Measurements from ENCODE around the gene TGOLN2. TPM values are rescaled to one million over a fixed set of nuclear protein-coding genes. Genes with fewer than 3 reads are reported as not detected.
A peak's percentile ranks its signal among the peaks of the same experiment; 100 is the strongest.

The TGOLN2 gene
- polyA plus RNA-seq, 4 donors, result 18.6 to 160 (median 43.2) TPM

GRCh38 chr2:85309699-85310321 lies 18.0 kb downstream of the TGOLN2 start:
- H3K9me3 ChIP-seq (ENCODE audit: control insufficient read depth in 2 of 2, insufficient read depth in 1 of 2, low read depth in 1 of 2, low read length in 1 of 2), result no peaks in the 10 kb centered on the region
- H3K4me1 ChIP-seq (ENCODE audit: control insufficient read depth in 3 of 3, insufficient read depth in 2 of 3, low read depth in 1 of 3, low read length in 2 of 3), result peaks cover 5 to 31% (median 10%) of the 10 kb centered on the region in 3 donors
- H3K27ac ChIP-seq (ENCODE audit: low read depth in 1 of 3, low read length in 2 of 3), result peak overlapping the region in 1 of 3 donors; percentile 60
- FAIRE-seq (no peak), DNase-seq (no peak)
- 60 to 72% (median 64%) methylated on average over 19 of the region's 19 CpGs for WGBS, 3 donors
- peaks cover 0 to 61% (median 4%) of the 10 kb centered on the region in 3 donors for H3K36me3 ChIP-seq (ENCODE audit: control insufficient read depth in 3 of 3, insufficient read depth in 2 of 3, low read depth in 1 of 3, low read length in 3 of 3)
- no peaks in the 10 kb centered on the region for H3K27me3 ChIP-seq (ENCODE audit: control insufficient read depth in 3 of 3, insufficient read depth in 3 of 3, low read length in 3 of 3)
- H3K4me3 ChIP-seq (ENCODE audit: low read depth in 1 of 3, low read length in 3 of 3), result no peak overlapping the region

GRCh38 chr2:85308896-85309555 lies 18.8 kb downstream of the TGOLN2 start:
- no peaks in the 10 kb centered on the region for H3K27me3 ChIP-seq (ENCODE audit: control insufficient read depth in 3 of 3, insufficient read depth in 3 of 3, low read length in 3 of 3)
- 12 to 34% (median 34%) methylated on average over 15 of the region's 15 CpGs for WGBS, 3 donors
- no peak overlapping the region for H3K4me3 ChIP-seq (ENCODE audit: low read depth in 1 of 3, low read length in 3 of 3)
- H3K9me3 ChIP-seq (ENCODE audit: control insufficient read depth in 2 of 2, insufficient read depth in 1 of 2, low read depth in 1 of 2, low read length in 1 of 2), result no peaks in the 10 kb centered on the region
- DNase-seq, result no peak
- FAIRE-seq, result no peak
- H3K4me1 ChIP-seq (ENCODE audit: control insufficient read depth in 3 of 3, insufficient read depth in 2 of 3, low read depth in 1 of 3, low read length in 2 of 3), result peaks cover 5 to 26% (median 10%) of the 10 kb centered on the region in 3 donors
- peak overlapping the region in 1 of 3 donors; percentile 56 for H3K27ac ChIP-seq (ENCODE audit: low read depth in 1 of 3, low read length in 2 of 3)
- H3K36me3 ChIP-seq (ENCODE audit: control insufficient read depth in 3 of 3, insufficient read depth in 2 of 3, low read depth in 1 of 3, low read length in 3 of 3), result peaks cover 0 to 61% (median 4%) of the 10 kb centered on the region in 3 donors

- no peak for FAIRE-seq
- 65 to 89% (median 78%) methylated on average over 6 of the region's 6 CpGs for WGBS, 3 donors
Measured at GRCh38 chr2:85308201-85308600, 19.6 kb downstream of the TGOLN2 start.

GRCh38 chr2:85307527-85307897 lies 20.3 kb downstream of the TGOLN2 start:
- peaks cover 5 to 26% (median 10%) of the 10 kb centered on the region in 3 donors for H3K4me1 ChIP-seq (ENCODE audit: control insufficient read depth in 3 of 3, insufficient read depth in 2 of 3, low read depth in 1 of 3, low read length in 2 of 3)
- no peaks in the 10 kb centered on the region for H3K27me3 ChIP-seq (ENCODE audit: control insufficient read depth in 3 of 3, insufficient read depth in 3 of 3, low read length in 3 of 3)
- DNase-seq (peak in 1 of 2 donors; percentile 75), FAIRE-seq (no peak)
- no peaks in the 10 kb centered on the region for H3K9me3 ChIP-seq (ENCODE audit: control insufficient read depth in 2 of 2, insufficient read depth in 1 of 2, low read depth in 1 of 2, low read length in 1 of 2)
- peak overlapping the region in 2 of 3 donors; percentile 37 to 40 for H3K4me3 ChIP-seq (ENCODE audit: low read depth in 1 of 3, low read length in 3 of 3)
- H3K27ac ChIP-seq (ENCODE audit: low read depth in 1 of 3, low read length in 2 of 3), result peak overlapping the region; percentile 89 to 99 (median 94)
- 10 to 62% (median 35%) methylated on average over 9 of the region's 9 CpGs for WGBS, 3 donors
- H3K36me3 ChIP-seq (ENCODE audit: control insufficient read depth in 3 of 3, insufficient read depth in 2 of 3, low read depth in 1 of 3, low read length in 3 of 3), result peaks cover 0 to 64% (median 4%) of the 10 kb centered on the region in 3 donors

More at GRCh38 chr2:85308201-85308600, 19.6 kb downstream of the TGOLN2 start:
- Histone ChIP-seq H3K4me1 (ENCODE audit: control insufficient read depth in 3 of 3, insufficient read depth in 2 of 3, low read depth in 1 of 3, low read length in 2 of 3) (peaks cover 5 to 26% (median 10%) of the 10 kb centered on the region in 3 donors), H3K9me3 (ENCODE audit: control insufficient read depth in 2 of 2, insufficient read depth in 1 of 2, low read depth in 1 of 2, low read length in 1 of 2) (no peaks in the 10 kb centered on the region), H3K36me3 (ENCODE audit: control insufficient read depth in 3 of 3, insufficient read depth in 2 of 3, low read depth in 1 of 3, low read length in 3 of 3) (peaks cover 0 to 61% (median 4%) of the 10 kb centered on the region in 3 donors), H3K4me3 (ENCODE audit: low read depth in 1 of 3, low read length in 3 of 3) (no peak overlapping the region), H3K27ac (ENCODE audit: low read depth in 1 of 3, low read length in 2 of 3) (peak overlapping the region in 2 of 3 donors; percentile 89 to 99), H3K27me3 (ENCODE audit: control insufficient read depth in 3 of 3, insufficient read depth in 3 of 3, low read length in 3 of 3) (no peaks in the 10 kb centered on the region)
- no peak for DNase-seq

- DNase-seq (no peak), FAIRE-seq (no peak)
- H3K27ac ChIP-seq (ENCODE audit: low read depth in 1 of 3, low read length in 2 of 3), result no peak overlapping the region
- WGBS, 3 donors, result 86 to 88% (median 86%) methylated on average over 27 to 28 of the region's 28 CpGs
- no peaks in the 10 kb centered on the region for H3K9me3 ChIP-seq (ENCODE audit: control insufficient read depth in 2 of 2, insufficient read depth in 1 of 2, low read depth in 1 of 2, low read length in 1 of 2)
- no peak overlapping the region for H3K4me3 ChIP-seq (ENCODE audit: low read depth in 1 of 3, low read length in 3 of 3)
- H3K36me3 ChIP-seq (ENCODE audit: control insufficient read depth in 3 of 3, insufficient read depth in 2 of 3, low read depth in 1 of 3, low read length in 3 of 3), result peaks cover 0 to 52% (median 0%) of the 10 kb centered on the region in 3 donors
- peaks cover 2 to 22% (median 4%) of the 10 kb centered on the region in 3 donors for H3K4me1 ChIP-seq (ENCODE audit: control insufficient read depth in 3 of 3, insufficient read depth in 2 of 3, low read depth in 1 of 3, low read length in 2 of 3)
- no peaks in the 10 kb centered on the region for H3K27me3 ChIP-seq (ENCODE audit: control insufficient read depth in 3 of 3, insufficient read depth in 3 of 3, low read length in 3 of 3)
Measured at GRCh38 chr2:85303780-85304531, 23.8 kb downstream of the TGOLN2 start.

- no peak for FAIRE-seq
- H3K36me3 ChIP-seq (ENCODE audit: control insufficient read depth in 3 of 3, insufficient read depth in 2 of 3, low read depth in 1 of 3, low read length in 3 of 3), result peaks cover 0 to 41% (median 0%) of the 10 kb centered on the region in 3 donors
- no peak overlapping the region for H3K4me3 ChIP-seq (ENCODE audit: low read depth in 1 of 3, low read length in 3 of 3)
- no peak overlapping the region for H3K27ac ChIP-seq (ENCODE audit: low read depth in 1 of 3, low read length in 2 of 3)
- H3K4me1 ChIP-seq (ENCODE audit: control insufficient read depth in 3 of 3, insufficient read depth in 2 of 3, low read depth in 1 of 3, low read length in 2 of 3), result peaks cover 0 to 4% (median 3%) of the 10 kb centered on the region in 3 donors
- H3K9me3 ChIP-seq (ENCODE audit: control insufficient read depth in 2 of 2, insufficient read depth in 1 of 2, low read depth in 1 of 2, low read length in 1 of 2), result no peaks in the 10 kb centered on the region
- no peak for DNase-seq
- 83 to 89% (median 87%) methylated on average over 6 of the region's 6 CpGs for WGBS, 3 donors
- no peaks in the 10 kb centered on the region for H3K27me3 ChIP-seq (ENCODE audit: control insufficient read depth in 3 of 3, insufficient read depth in 3 of 3, low read length in 3 of 3)
Measured at GRCh38 chr2:85302121-85302520, 25.7 kb downstream of the TGOLN2 start.

GRCh38 chr2:85291425-85292023 lies 36.3 kb downstream of the TGOLN2 start:
- peak overlapping the region in 1 of 3 donors; percentile 12 for H3K27ac ChIP-seq (ENCODE audit: low read depth in 1 of 3, low read length in 2 of 3)

GRCh38 chr2:85288244-85288725 lies 39.5 kb downstream of the TGOLN2 start:
- DNase-seq (peak; percentile 74 to 92), FAIRE-seq (no peak)
- Histone ChIP-seq H3K9me3 (ENCODE audit: control insufficient read depth in 2 of 2, insufficient read depth in 1 of 2, low read depth in 1 of 2, low read length in 1 of 2) (no peaks in the 10 kb centered on the region), H3K27me3 (ENCODE audit: control insufficient read depth in 3 of 3, insufficient read depth in 3 of 3, low read length in 3 of 3) (no peaks in the 10 kb centered on the region), H3K36me3 (ENCODE audit: control insufficient read depth in 3 of 3, insufficient read depth in 2 of 3, low read depth in 1 of 3, low read length in 3 of 3) (peaks cover 0 to 28% (median 0%) of the 10 kb centered on the region in 3 donors), H3K4me1 (ENCODE audit: control insufficient read depth in 3 of 3, insufficient read depth in 2 of 3, low read depth in 1 of 3, low read length in 2 of 3) (peaks cover 0 to 9% (median 2%) of the 10 kb centered on the region in 3 donors), H3K4me3 (ENCODE audit: low read depth in 1 of 3, low read length in 3 of 3) (no peak overlapping the region), H3K27ac (ENCODE audit: low read depth in 1 of 3, low read length in 2 of 3) (peak overlapping the region; percentile 1 to 68 (median 49))
- WGBS, 3 donors, result 23 to 61% (median 43%) methylated on average over 10 of the region's 10 CpGs

More at GRCh38 chr2:85291425-85292023, 36.3 kb downstream of the TGOLN2 start:
- peaks cover 0 to 10% (median 0%) of the 10 kb centered on the region in 3 donors for H3K36me3 ChIP-seq (ENCODE audit: control insufficient read depth in 3 of 3, insufficient read depth in 2 of 3, low read depth in 1 of 3, low read length in 3 of 3)
- FAIRE-seq (no peak), DNase-seq (peak in 1 of 2 donors; percentile 61)
- no peak overlapping the region for H3K4me3 ChIP-seq (ENCODE audit: low read depth in 1 of 3, low read length in 3 of 3)
- 44 to 60% (median 47%) methylated on average over 4 of the region's 4 CpGs for WGBS, 3 donors
- peaks cover 0 to 9% (median 2%) of the 10 kb centered on the region in 3 donors for H3K4me1 ChIP-seq (ENCODE audit: control insufficient read depth in 3 of 3, insufficient read depth in 2 of 3, low read depth in 1 of 3, low read length in 2 of 3)
- H3K27me3 ChIP-seq (ENCODE audit: control insufficient read depth in 3 of 3, insufficient read depth in 3 of 3, low read length in 3 of 3), result no peaks in the 10 kb centered on the region
- no peaks in the 10 kb centered on the region for H3K9me3 ChIP-seq (ENCODE audit: control insufficient read depth in 2 of 2, insufficient read depth in 1 of 2, low read depth in 1 of 2, low read length in 1 of 2)

All from small intestine (tissue), 7 donors.